Subcutaneous preadipocyte (primary cell): Measurements from ENCODE around the gene KCNIP4. TPM values are rescaled to one million over a fixed set of nuclear protein-coding genes. Genes with fewer than 3 reads are reported as not detected.

Experiments
- total RNA-seq: library from RNA; depleted of rRNA; stranded (reverse); fragments of >200 nt; gene quantifications from 2 replicates; pipeline ENCODE4 v1.2.3, GENCODE V29; 2012

KCNIP4 gene
- not detected in 2 replicates for total RNA-seq

GRCh38 chr4:21948347-21949072, at the start of gene KCNIP4:
Gene KCNIP4, minus strand, starts transcription at chr4:21948772.

GRCh38 chr4:20700007-20700761, 1248.4 kb downstream of the KCNIP4 start, which contains the start of gene PACRGL:
Gene PACRGL, plus strand, starts transcription at chr4:20700458. Its CDS starts 4,024 bp downstream, at chr4:20704482.

